IMR-90 (cell line): Measurements from ENCODE around the gene LAMA2.
"Not testable (repeated sequence)": the region's sequence is repeated elsewhere in the genome, so short reads cannot be mapped to it uniquely, and the experiment has no call there.

ENCODE experiments used
- CEBPB ChIP-seq: IDR thresholded peaks from 2 replicates; pipeline ENCODE4 v1.6.1; 2012; ENCODE audit warnings: low read depth, low read length, improper control_type of control experiment
- CHD1 ChIP-seq: IDR thresholded peaks from 2 replicates; pipeline ENCODE4 v1.6.1; 2012; ENCODE audit warnings: low read depth, low read length, improper control_type of control experiment
- FOS ChIP-seq: fragments of 150-350 bp; IDR thresholded peaks from 2 replicates; pipeline ENCODE4 v1.6.1; 2016; ENCODE audit warnings: low read depth, low read length
- MAFK ChIP-seq: IDR thresholded peaks from 2 replicates; pipeline ENCODE4 v1.6.1; 2012; ENCODE audit warnings: low read depth, low read length, improper control_type of control experiment
- MAZ ChIP-seq: IDR thresholded peaks from 2 replicates; pipeline ENCODE4 v1.6.1; 2012; ENCODE audit warnings: low read depth, mild to moderate bottlenecking, low read length, improper control_type of control experiment, moderate library complexity, borderline replicate concordance
- MXI1 ChIP-seq: IDR thresholded peaks from 2 replicates; pipeline ENCODE4 v1.6.1; 2012; ENCODE audit warnings: low read depth, mild to moderate bottlenecking, low read length, moderate library complexity, borderline replicate concordance
- NFE2L2 ChIP-seq: fragments of 150-350 bp; IDR thresholded peaks from 2 replicates; pipeline ENCODE4 v1.6.1; 2016; ENCODE audit warnings: low read depth, mild to moderate bottlenecking, low read length
- POLR2A ChIP-seq: IDR thresholded peaks from 2 replicates; pipeline ENCODE4 v1.6.1; 2012; ENCODE audit warnings: mild to moderate bottlenecking, low read depth, low read length
- RAD21 ChIP-seq: IDR thresholded peaks from 2 replicates; pipeline ENCODE4 v1.6.1; 2012; ENCODE audit warnings: low read length, improper control_type of control experiment
- RFX5 ChIP-seq: IDR thresholded peaks from 2 replicates; pipeline ENCODE4 v1.8.0; 2012; ENCODE audit warnings: low read depth, mild to moderate bottlenecking, low read length, moderate library complexity
- SMC3 ChIP-seq: fragments of 150-350 bp; IDR thresholded peaks from 2 replicates; pipeline ENCODE4 v1.6.1; 2016; ENCODE audit warnings: low read depth, mild to moderate bottlenecking, antibody characterized with exemption, low read length, moderate library complexity
- TF ChIP-seq, protein P1 (sequence below): conservative IDR thresholded peaks from 2 replicates; pipeline ENCODE4 v1.5.1; 2012; ENCODE audit warnings: mild to moderate bottlenecking, low read depth, low read length, improper control_type of control experiment
- TF ChIP-seq, protein P2 (sequence below): fragments of 150-350 bp; IDR thresholded peaks from 2 replicates; pipeline ENCODE4 v1.6.1; 2017; ENCODE audit warnings: mild to moderate bottlenecking, antibody characterized with exemption, low read length, low read depth
- TF ChIP-seq, protein P3 (sequence below): fragments of 150-350 bp; IDR thresholded peaks from 2 replicates; pipeline ENCODE4 v1.6.1; 2016; ENCODE audit warnings: low read depth, mild to moderate bottlenecking, low read length, moderate library complexity, borderline replicate concordance

DNA sequence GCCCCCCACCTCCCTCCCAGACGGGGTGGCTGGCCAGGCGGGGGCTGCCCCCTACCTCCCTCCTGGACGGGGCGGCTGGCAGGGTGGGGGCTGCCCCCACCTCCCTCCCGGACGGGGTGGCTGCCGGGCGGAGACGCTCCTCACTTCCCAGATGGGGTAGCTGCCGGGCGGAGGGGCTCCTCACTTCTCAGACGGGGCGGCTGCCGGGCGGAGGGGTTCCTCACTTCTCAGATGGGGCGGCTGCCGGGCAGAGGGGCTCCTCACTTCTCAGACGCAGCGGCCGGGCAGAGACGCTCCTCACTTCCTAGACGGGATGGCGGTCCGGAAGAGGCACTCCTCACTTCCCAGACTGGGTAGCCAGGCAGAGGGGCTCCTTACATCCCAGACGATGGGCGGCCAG, 205.5 kb downstream of the LAMA2 start:
- not testable (repeated sequence) for TF ChIP-seq POLR2A, RAD21, SMC3, CHD1, RFX5, MXI1, FOS, CEBPB, MAFK, NFE2L2, MAZ
- TF ChIP-seq, protein P1, sequence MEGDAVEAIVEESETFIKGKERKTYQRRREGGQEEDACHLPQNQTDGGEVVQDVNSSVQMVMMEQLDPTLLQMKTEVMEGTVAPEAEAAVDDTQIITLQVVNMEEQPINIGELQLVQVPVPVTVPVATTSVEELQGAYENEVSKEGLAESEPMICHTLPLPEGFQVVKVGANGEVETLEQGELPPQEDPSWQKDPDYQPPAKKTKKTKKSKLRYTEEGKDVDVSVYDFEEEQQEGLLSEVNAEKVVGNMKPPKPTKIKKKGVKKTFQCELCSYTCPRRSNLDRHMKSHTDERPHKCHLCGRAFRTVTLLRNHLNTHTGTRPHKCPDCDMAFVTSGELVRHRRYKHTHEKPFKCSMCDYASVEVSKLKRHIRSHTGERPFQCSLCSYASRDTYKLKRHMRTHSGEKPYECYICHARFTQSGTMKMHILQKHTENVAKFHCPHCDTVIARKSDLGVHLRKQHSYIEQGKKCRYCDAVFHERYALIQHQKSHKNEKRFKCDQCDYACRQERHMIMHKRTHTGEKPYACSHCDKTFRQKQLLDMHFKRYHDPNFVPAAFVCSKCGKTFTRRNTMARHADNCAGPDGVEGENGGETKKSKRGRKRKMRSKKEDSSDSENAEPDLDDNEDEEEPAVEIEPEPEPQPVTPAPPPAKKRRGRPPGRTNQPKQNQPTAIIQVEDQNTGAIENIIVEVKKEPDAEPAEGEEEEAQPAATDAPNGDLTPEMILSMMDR = not testable (repeated sequence)
- TF ChIP-seq, protein P2, sequence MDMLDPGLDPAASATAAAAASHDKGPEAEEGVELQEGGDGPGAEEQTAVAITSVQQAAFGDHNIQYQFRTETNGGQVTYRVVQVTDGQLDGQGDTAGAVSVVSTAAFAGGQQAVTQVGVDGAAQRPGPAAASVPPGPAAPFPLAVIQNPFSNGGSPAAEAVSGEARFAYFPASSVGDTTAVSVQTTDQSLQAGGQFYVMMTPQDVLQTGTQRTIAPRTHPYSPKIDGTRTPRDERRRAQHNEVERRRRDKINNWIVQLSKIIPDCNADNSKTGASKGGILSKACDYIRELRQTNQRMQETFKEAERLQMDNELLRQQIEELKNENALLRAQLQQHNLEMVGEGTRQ = not testable (repeated sequence)
- TF ChIP-seq, protein P3, sequence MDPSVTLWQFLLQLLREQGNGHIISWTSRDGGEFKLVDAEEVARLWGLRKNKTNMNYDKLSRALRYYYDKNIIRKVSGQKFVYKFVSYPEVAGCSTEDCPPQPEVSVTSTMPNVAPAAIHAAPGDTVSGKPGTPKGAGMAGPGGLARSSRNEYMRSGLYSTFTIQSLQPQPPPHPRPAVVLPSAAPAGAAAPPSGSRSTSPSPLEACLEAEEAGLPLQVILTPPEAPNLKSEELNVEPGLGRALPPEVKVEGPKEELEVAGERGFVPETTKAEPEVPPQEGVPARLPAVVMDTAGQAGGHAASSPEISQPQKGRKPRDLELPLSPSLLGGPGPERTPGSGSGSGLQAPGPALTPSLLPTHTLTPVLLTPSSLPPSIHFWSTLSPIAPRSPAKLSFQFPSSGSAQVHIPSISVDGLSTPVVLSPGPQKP = not testable (repeated sequence)
